Upper lobe of right lung (tissue), 1 donor: ENCODE results near the gene SYNJ2. TPM values are rescaled to one million over a fixed set of nuclear protein-coding genes. Genes with fewer than 3 reads are reported as not detected.
A peak's percentile ranks its signal among the peaks of the same experiment; 100 is the strongest.

ENCODE experiments used
- ATAC-seq: fragments of 200-7000 bp; cut with Tn5 transposase; one replicate; pipeline ENCODE4 v1.9.1; 2020; ENCODE audit warnings: mild to moderate bottlenecking, moderate library complexity
- DNase-seq: peaks from one replicate; pipeline ENCODE4 v3.0.0-alpha.2; 2020
- H3K27ac ChIP-seq: fragments of 200-600 bp; one replicate; pipeline ENCODE4 v1.8.0; 2022
- H3K27me3 ChIP-seq: fragments of 200-600 bp; one replicate; pipeline ENCODE4 v1.8.0; 2022; ENCODE audit warnings: mild to moderate bottlenecking
- H3K36me3 ChIP-seq: fragments of 200-600 bp; one replicate; pipeline ENCODE4 v1.8.0; 2022
- H3K4me1 ChIP-seq: fragments of 200-600 bp; one replicate; pipeline ENCODE4 v1.8.0; 2022
- H3K4me3 ChIP-seq: fragments of 200-600 bp; one replicate; pipeline ENCODE4 v1.8.0; 2022; ENCODE audit warnings: mild to moderate bottlenecking
- H3K9me3 ChIP-seq: fragments of 200-600 bp; one replicate; pipeline ENCODE4 v1.8.0; 2022
- intact Hi-C: fragments of 100-400 bp; cut with DNase I; formaldehyde crosslinking; loops from one replicate; pipeline ENCODE4 v1.11.0; 2022
- total RNA-seq: library from RNA; stranded (reverse); fragmentation: NEBNext Ultra II Directional; extraction: Animal tissue kit (Norgen Biotek cat#: 25700); gene quantifications from one replicate; pipeline ENCODE4 v1.2.1, GENCODE V29; 2021
- TF ChIP-seq, protein P1 (sequence below): fragments of 200-600 bp; IDR thresholded peaks from one replicate; pipeline ENCODE4 v1.8.0; 2022; ENCODE audit warnings: antibody characterized with exemption
- donor health status: DM: no; HTN: yes; CAD: no; lungs with severe emphysema.

The SYNJ2 gene
- total RNA-seq, 1 donor from 2014 or later = 7.2 TPM

DNA sequence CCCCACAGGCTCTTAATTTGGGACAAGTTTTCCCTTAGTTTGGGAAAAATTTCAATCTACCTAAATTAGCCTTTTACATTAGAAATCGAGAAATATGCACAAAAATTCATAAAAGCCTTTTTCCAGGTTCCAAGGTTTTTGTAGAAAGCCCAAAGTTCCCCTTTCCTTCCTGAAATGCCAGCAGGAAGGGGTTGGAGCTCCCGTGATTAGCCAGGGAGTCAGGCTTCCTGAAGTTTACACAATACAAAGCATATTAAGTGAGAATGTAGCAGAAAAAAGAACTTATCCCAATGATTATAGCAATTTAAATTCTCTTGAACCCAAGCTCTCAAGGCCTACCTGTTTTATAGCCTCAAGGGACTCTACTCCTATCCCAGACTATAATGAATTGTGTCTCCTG is 39.1 kb downstream of the SYNJ2 start:
- peaks cover 4% of the 10 kb centered on the region for H3K4me1 ChIP-seq
- TF ChIP-seq, protein P1, sequence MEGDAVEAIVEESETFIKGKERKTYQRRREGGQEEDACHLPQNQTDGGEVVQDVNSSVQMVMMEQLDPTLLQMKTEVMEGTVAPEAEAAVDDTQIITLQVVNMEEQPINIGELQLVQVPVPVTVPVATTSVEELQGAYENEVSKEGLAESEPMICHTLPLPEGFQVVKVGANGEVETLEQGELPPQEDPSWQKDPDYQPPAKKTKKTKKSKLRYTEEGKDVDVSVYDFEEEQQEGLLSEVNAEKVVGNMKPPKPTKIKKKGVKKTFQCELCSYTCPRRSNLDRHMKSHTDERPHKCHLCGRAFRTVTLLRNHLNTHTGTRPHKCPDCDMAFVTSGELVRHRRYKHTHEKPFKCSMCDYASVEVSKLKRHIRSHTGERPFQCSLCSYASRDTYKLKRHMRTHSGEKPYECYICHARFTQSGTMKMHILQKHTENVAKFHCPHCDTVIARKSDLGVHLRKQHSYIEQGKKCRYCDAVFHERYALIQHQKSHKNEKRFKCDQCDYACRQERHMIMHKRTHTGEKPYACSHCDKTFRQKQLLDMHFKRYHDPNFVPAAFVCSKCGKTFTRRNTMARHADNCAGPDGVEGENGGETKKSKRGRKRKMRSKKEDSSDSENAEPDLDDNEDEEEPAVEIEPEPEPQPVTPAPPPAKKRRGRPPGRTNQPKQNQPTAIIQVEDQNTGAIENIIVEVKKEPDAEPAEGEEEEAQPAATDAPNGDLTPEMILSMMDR = no peak
- no peaks in the 10 kb centered on the region for H3K9me3 ChIP-seq
- peak; percentile 2 for DNase-seq
- H3K27ac ChIP-seq = no peak overlapping the region
- H3K36me3 ChIP-seq = no peaks in the 10 kb centered on the region
- H3K4me3 ChIP-seq = no peak overlapping the region
- H3K27me3 ChIP-seq = no peaks in the 10 kb centered on the region
- intact Hi-C loops = no loop called here
- ATAC-seq = no peak

DNA sequence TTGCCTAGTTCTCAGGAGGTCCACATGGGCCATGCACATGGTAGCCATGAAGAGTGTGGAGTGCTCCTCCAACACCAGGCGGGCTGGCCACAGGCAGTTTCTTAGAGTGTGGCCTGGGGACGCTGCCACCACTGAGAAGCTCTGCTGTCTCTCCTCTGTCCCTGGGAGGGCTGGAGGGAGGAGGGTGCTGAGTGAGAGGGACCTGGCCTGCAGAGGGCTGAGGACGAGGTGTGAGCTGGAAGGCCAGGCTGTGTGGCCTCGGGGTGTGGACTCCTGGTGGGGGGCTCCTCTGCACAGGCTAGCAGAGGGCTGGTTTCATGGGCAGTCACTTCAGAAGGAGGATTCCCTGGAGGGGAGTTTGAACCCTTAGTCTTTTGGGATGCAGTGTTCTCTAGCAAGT is 39.7 kb downstream of the SYNJ2 start:
- peaks cover 10% of the 10 kb centered on the region for H3K4me1 ChIP-seq
- H3K27me3 ChIP-seq = no peaks in the 10 kb centered on the region
- H3K27ac ChIP-seq = no peak overlapping the region
- no peak for ATAC-seq
- TF ChIP-seq, protein P1 = no peak
- DNase-seq = no peak
- H3K36me3 ChIP-seq = no peaks in the 10 kb centered on the region
- no peak overlapping the region for H3K4me3 ChIP-seq
- no peaks in the 10 kb centered on the region for H3K9me3 ChIP-seq
- intact Hi-C loops = no loop called here

DNA sequence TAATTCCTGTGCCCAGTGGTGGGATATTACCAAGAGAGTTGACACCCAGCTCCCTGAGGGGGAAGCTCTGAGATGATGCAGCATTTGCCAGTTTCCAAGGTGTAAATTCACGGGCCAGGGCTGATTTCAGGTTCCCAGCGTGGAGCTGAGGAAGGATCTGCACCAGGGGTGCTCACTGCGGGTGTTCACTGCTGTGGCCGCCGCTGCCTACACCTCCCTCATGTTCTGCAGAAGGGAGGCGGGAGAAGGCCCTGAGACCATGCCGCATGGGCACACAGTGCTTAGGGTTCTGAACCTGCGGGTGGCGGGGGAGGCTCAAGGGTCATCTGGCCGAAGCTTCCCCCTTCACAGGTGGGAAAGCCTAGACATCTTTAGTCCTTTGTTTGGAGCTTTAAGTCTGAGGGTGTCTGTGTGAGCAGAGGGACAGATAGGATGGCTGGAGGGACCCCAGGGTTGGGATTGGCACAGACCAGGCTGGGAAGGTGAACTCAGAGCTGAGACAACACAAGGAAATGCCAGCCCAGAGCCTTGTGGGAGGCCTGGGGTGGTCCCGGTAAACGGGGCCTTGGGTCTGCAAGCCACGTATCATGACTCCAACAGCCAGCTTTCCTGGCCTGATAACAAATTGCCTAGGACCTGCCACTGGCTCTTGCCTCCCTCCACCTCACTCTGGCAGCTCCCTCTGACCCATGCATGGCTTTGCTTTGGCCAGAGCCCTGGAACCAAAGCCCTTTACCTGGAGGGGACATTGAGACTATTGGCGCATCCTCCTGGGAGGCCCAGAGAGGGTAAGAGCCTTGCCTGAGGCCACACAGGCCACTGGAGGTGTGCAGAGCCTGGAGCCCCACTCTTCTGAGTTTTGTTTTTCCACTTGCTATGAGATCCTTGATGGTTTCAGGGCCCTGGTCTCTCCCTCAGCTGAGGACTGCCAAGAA is 40.4 kb downstream of the SYNJ2 start:
- intact Hi-C loops = no loop called here
- ATAC-seq (no peak), DNase-seq (peak; percentile 55)
- Histone ChIP-seq H3K27ac (no peak overlapping the region), H3K4me3 (no peak overlapping the region), H3K27me3 (no peaks in the 10 kb centered on the region), H3K9me3 (no peaks in the 10 kb centered on the region), H3K36me3 (no peaks in the 10 kb centered on the region), H3K4me1 (peaks cover 17% of the 10 kb centered on the region)
- TF ChIP-seq, protein P1 = no peak

DNA sequence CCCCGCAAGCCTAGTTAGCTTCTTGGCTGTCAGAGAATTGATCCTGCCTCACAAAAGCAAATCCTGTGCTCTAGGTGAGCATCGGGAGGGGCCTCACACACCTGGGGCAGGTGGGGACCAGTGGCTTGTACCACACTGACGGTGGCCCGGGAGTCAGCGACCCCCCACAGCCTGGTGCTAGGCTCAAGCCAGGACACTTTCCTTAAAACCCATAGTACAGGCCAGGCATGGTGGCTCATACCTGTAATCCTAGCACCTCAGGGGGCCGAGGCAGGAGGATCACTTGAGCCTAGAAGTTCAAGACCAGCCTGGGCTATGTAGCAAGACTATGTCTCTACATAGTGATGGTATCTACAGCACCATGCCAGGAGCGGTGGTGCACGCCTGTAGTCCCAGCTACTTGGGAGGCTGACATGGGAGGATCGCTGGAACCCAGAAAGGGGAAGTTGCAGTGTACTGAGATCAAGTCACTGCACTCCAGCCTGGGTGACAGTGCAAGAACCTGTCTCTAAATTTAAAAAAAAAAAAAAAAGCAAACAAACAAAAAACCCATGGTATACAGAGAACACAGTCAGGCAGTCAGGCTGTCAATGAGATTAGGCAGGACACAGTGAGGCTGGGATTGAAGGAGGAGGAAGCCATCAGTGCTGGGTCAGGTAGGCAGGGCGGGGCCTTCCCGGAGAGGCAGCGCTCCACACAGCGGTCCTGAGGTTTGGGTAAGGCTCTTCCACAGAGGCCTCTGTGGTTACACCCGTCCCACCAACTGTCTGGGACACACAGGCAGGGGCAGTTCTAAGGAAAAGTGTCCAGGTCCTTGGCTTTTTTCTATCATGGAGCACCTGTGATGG is 41.3 kb downstream of the SYNJ2 start:
- DNase-seq = peak; percentile 36
- TF ChIP-seq, protein P1 = no peak
- intact Hi-C loops = no loop called here

DNA sequence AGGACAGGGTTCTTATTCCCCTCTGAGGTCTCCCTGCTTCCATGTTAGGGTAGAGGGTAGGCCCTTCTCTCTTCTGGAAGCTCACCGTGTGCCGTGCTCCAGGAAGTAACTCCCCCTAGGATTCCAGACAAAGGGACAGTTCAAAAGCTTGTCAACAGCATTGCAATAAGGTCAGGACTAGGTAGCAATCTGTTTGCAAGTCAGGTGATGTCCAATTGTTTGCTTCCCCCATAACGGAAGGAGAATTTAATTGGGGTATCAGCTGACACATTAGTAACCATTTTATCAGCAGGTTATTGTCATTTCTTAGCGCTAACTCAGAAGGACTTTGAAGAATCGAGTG is 41.9 kb downstream of the SYNJ2 start:
- Histone ChIP-seq H3K27ac (no peak overlapping the region), H3K36me3 (no peaks in the 10 kb centered on the region), H3K9me3 (no peaks in the 10 kb centered on the region), H3K27me3 (no peaks in the 10 kb centered on the region), H3K4me3 (no peak overlapping the region), H3K4me1 (peaks cover 20% of the 10 kb centered on the region)
- ATAC-seq (no peak), DNase-seq (no peak)
- intact Hi-C loops = no loop called here
- TF ChIP-seq, protein P1 = no peak

More for the DNA sequence above, 41.3 kb downstream of the SYNJ2 start:
- Histone ChIP-seq H3K4me1 (peaks cover 21% of the 10 kb centered on the region), H3K4me3 (no peak overlapping the region), H3K9me3 (no peaks in the 10 kb centered on the region), H3K36me3 (no peaks in the 10 kb centered on the region), H3K27ac (no peak overlapping the region), H3K27me3 (no peaks in the 10 kb centered on the region)
- ATAC-seq = no peak
